ENCODE data around the gene EP400.
"Not testable (repeated sequence)": the region's sequence is repeated elsewhere in the genome, so short reads cannot be mapped to it uniquely, and the experiment has no call there.

Gene EP400

GRCh38 chr12:132021031-132021871 lies 71.5 kb downstream of the EP400 start:
- no peak for DNase-seq

- no peak for DNase-seq
Measured at GRCh38 chr12:132021965-132022364, 72.2 kb downstream of the EP400 start.

DNA sequence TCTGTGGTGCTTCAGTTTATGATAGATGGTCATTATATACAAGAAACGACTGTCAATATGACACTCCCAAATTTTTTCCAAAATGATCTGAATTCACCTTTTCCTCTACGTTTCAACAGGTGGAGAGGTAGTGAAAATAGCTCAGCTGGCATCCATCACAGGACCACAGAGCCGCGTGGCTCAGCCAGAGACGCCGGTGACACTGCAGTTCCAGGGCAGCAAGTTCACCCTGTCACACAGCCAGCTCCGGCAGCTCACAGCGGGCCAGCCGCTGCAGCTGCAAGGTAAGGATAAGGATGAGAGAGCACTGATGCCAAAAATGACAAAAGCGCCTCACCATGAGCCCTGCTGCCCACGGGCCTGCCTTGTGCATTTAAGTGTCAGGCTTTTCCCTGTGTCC lies 73.9 kb downstream of the EP400 start:
- no peak for DNase-seq

DNA sequence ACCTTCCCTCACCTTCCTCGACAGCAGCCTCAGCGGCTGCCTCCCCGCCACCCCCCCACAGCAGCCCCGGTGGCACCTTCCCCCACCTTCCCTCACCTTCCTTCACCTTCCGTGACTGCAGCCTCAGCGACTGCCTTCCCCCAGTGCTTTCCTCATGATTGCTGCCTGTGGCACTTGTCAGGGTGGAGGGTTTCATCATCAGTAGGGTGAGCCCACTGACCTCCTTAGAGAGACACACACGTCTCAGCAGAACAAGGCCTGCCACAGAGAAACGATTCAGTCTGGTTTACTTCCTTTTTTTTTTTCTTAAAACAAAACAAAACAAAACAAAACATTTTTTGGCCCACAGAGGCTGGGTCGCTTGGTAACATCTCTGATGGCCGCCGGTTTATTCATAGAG lies 75.0 kb downstream of the EP400 start:
- no peak for DNase-seq

DNA sequence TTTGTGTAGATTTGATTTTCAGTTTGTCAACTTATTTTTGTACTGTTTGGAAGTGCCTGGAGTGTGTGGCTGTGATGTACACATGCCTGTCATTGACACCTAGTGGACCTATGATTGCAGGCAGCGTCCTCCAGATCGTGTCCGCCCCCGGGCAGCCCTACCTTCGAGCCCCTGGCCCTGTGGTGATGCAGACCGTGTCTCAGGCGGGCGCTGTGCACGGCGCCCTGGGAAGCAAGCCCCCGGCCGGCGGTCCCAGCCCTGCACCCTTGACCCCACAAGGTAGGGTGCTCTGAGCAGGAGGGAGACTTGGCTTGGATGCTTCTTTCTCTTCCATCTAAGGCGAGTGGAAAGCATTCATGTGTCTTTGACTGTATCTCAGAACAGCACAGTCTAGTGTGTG lies 75.8 kb downstream of the EP400 start:
- no peak for DNase-seq

- DNase-seq: no peak
Measured at GRCh38 chr12:132026061-132026795, 76.5 kb downstream of the EP400 start.

- DNase-seq: no peak
Measured at GRCh38 chr12:132026796-132027500, 77.2 kb downstream of the EP400 start.

DNA sequence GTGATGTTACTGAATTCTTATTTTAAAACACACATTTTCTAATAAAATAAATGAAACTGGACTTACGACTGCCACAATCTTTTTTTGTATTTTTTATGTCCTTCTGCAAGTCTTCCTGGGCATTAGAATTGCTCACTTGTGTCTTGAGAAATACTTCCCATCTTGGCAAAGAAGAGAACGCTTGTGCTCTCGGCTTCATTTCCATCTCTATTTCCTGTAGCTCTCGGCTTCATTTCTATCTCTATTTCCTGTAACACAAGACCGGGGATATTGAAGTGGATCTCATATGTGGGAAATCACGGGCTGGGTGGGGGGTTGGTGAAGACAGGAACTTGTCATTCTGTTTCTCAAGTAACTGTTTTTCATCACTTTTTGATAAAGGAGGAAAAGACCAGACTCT lies 77.9 kb downstream of the EP400 start:
- DNase-seq: no peak

DNA sequence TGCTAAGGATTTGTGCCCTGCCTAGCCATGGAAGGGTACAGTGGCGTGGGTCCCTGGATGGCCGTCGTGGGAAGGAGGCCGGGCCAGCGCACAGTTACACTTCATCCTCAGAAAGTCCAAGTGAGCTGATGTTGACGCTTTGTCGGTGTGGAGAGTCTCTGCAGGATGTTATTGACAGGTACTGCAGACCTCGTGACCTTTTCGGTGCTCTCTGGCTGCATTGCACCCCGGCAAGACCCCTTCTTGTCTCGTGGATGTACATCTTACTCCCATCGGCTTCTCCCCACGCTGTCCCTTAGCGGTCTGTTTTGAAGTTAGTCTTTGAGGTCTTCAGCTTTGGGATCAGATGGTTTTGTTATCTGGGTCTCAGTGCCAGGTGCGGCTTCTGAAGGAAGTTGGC lies 78.4 kb downstream of the EP400 start:
- no peak for DNase-seq

DNA sequence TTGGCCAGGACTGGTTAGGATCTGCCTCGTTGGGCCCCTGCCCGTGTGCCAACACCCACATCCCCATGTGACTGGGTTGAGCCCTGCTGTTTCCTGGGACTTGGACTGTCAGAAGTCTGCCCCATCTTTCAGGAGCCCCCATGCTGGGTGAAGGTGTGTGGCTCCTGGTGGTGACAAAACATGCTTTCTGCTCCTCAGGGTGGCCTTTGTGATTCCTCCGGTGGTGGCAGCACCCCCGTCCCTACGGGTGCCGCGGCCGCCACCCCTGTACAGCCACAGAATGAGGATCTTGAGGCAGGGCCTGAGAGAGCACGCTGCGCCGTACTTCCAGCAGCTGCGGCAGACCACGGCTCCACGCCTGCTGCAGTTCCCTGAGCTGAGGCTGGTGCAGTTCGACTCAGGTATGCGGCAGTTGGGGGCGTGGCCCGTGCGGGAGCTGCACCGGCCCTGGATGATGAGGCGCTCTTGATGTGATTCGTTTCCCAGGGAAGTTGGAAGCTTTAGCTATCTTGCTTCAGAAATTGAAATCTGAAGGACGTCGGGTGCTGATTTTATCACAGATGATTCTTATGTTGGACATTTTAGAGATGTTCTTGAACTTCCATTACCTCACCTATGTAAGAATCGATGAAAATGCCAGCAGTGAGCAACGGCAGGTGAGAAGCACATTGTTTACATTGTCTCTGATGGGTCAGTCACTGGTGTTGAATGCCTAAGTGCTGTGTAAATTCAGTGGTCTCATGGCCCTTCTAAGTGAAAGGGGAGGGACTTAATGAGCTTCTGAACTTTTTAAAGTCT lies 80.0 kb downstream of the EP400 start:
- DNase-seq: no peak

DNA sequence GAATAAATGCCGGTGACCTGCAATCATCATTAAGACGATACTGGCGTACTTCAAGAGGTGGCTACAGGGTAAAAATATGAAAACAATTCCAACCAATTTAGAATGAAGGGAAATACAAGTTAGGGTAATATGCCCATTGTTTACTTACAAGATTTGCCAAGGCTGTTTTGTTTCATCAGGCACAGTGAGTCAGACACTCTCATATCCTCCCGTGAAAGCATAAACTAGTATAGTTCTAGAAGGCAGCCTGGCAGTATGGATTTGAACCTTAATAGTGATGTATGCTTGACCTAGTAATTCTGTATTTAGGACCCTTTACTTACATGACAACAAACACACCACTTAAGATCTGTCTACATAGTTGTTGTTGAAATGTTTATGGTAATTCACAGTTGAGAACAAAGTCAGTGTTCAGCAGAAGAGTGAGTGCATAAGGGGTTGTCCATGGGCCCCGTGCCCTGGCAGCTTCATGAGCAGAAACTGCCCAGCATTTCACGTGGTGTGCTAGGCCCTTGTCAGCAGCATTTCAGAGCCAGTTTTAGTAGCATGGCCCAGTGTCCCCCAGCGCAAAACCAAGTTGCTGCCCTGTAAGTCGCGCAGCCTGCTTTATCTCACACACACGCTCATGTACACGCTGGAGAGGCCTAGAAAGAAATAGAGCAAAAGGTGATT lies 80.8 kb downstream of the EP400 start:
- DNase-seq: no peak

GRCh38 chr12:132033627-132034026 lies 83.9 kb downstream of the EP400 start:
- no peak for DNase-seq

DNA sequence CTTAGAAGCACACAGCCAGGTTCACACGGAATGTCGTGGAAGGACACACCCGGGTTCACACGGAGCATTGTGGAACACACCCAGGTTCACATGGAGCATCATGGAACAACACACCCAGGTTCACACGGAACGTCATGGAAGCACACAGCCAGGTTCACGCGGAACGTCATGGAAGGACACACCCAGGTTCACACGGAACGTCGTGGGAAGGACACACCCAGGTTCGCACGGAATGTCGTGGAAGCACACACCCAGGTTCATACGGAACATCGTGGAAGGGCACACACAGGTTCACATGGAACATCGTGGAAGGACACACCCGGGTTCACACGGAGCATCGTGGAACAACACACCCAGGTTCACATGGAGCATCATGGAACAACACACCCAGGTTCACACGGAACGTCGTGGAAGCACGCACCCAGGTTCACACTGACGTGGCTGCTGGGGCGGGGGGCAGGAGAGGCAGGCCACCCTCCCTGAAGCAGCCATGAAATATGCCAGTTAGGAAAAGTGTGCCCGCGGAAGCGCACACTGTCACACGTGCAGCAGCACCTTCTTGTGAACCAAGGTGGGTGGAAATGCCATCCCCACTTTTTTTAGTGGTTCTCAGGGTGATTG lies 86.4 kb downstream of the EP400 start:
- DNase-seq: no peak

GRCh38 chr12:132040906-132041606 lies 91.3 kb downstream of the EP400 start:
- no peak for DNase-seq

DNA sequence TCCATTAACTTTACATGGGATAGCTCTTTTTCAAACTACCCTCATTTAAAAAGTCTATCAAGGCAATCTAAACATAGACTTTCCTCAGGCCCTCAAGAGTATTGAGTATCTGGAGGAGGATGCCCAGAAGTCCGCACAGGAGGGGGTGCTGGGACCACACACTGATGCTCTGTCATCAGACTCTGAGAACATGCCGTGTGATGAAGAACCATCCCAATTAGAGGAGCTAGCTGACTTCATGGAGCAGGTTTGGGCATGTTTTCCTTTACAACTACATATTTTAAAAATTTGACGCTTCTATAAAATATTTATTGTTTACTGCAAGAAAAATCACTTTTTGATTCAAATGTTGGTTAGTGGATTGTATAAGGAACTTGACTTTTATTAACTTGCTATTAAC lies 93.5 kb downstream of the EP400 start:
- no peak for DNase-seq

- no peak for DNase-seq
Measured at GRCh38 chr12:132043770-132044467, 94.2 kb downstream of the EP400 start.

GRCh38 chr12:132044661-132045412 lies 95.1 kb downstream of the EP400 start:
- no peak for DNase-seq

DNA sequence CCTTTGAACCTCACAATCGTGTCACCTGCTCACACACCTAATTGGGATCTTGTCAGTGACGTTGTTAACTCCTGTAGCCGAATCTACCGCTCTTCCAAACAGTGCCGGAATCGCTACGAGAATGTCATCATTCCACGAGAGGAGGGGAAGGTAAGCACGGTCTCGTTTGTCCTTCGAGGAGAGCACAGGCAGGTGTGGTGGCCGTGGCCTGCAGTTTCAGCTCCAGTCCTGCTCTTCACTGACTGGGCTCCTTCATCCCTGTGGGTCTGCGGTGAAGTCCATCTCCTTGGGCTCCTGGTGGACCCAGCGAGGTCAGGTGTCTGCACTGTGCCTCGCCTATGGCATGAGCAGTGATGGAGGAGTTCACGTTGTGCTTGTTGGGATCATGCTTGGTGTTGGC lies 96.0 kb downstream of the EP400 start:
- no peak for DNase-seq

DNA sequence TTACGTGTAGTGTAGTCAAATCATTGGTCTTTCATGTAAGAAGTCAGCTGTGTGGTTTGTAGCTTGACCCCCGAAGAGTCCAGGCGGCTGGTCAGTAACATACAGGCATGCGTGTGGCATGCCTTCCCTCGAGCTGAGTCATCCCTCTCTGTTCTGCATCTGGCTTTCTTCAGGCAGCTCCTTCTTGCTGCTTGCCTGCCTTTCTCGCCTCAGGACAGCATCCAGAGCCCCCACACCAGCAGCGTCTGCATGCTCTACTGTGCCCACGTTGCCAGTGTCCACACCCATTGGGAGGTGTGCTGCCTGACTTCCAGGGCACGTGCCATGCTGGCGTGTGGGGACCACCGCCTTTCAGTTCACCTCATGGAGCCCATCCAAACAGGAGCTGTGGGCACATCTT lies 96.8 kb downstream of the EP400 start:
- DNase-seq: no peak

GRCh38 chr12:132047630-132048029 lies 97.9 kb downstream of the EP400 start:
- not testable (repeated sequence) for DNase-seq

Measured in RPMI8226 (cell line).